Effector memory CD8-positive, alpha-beta T cell (primary cell): ENCODE results near the gene FRRS1.

ENCODE experiments used
- ATAC-seq: fragments of 150-1000 bp; cut with Tn5 transposase; replicated peaks from 2 replicates; pipeline ENCODE4 v1.10.0; 2021; ENCODE audit warnings: mild to moderate bottlenecking, moderate library complexity
- DNase-seq, 3 experiments: peaks; one replicate each; pipeline ENCODE4 v3.0.0; 2021
- H3K27ac Mint-ChIP-seq, 2 donors: one replicate each; pipeline ENCODE4 v1.8.0; 2022; ENCODE audit warnings: mild to moderate bottlenecking in 2 of 2, mixed read lengths in 2 of 2, moderate library complexity in 2 of 2
- H3K27me3 Mint-ChIP-seq, 2 donors: one replicate each; pipeline ENCODE4 v1.8.0; 2022; ENCODE audit warnings: mixed read lengths in 2 of 2
- H3K36me3 Mint-ChIP-seq: one replicate; pipeline ENCODE4 v1.8.0; 2022; ENCODE audit warnings: mild to moderate bottlenecking, moderate library complexity, mixed read lengths; ENCODE audit not compliant: insufficient read depth
- H3K4me1 Mint-ChIP-seq, 2 donors: one replicate each; pipeline ENCODE4 v1.8.0; 2022; ENCODE audit warnings: low read depth in 2 of 2, mixed read lengths in 2 of 2
- H3K4me3 Mint-ChIP-seq, 2 donors: one replicate each; pipeline ENCODE4 v1.8.0; 2022; ENCODE audit warnings: mild to moderate bottlenecking in 2 of 2, mixed read lengths in 2 of 2, moderate library complexity in 2 of 2
- H3K9me3 Mint-ChIP-seq, 2 donors: one replicate each; pipeline ENCODE4 v1.8.0; 2022; ENCODE audit warnings: mixed read lengths in 2 of 2

FRRS1 gene

DNA sequence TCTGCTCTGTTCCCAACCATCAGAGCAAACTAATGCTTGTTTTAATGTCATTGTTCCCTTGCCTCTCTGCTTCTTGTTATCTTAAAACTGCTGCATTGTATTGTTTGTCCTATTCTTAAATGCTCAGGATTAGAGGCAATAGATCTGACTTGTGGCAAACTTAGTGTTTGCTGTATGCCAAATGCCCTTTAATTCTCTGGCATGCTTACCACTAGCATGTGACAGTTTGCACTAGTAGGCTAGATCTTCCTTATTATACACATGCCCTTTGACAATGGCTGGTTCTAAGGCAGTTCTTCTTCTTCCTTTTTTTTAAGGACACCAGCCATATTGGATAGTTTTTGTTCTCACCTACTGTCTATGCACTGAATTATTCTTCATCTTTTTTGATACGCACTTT lies 90.4 kb downstream of the FRRS1 start:
- DNase-seq: no peak
- Mint-ChIP-seq H3K9me3 (no peaks in the 10 kb centered on the region), H3K36me3 (no peaks in the 10 kb centered on the region), H3K4me1 (no peaks in the 10 kb centered on the region), H3K27ac (no peak overlapping the region), H3K27me3 (peaks cover 21 to 38% of the 10 kb centered on the region in 2 donors), H3K4me3 (no peak overlapping the region)
- ATAC-seq: no peak

DNA sequence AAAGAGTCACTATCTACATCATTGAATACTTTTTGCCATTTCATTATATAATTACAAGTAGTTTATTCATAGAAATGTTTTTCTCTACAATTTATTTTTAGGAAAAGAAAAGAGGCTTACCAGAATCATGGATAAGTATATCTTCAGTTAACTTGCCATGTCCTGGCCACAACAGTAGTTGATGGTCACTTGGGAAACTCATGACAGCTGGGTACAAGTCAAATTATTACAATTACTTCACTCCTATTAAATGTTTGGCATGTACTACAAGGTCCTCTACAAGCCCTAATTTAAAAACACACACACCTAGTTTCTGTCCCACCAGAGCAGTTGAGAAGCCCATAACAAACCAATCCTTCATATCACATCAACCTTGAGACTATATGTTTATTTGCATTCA lies 91.1 kb downstream of the FRRS1 start:
- no peak for ATAC-seq
- Mint-ChIP-seq H3K36me3 (no peaks in the 10 kb centered on the region), H3K4me3 (no peak overlapping the region), H3K27me3 (peaks cover 21 to 38% of the 10 kb centered on the region in 2 donors), H3K27ac (no peak overlapping the region), H3K4me1 (no peaks in the 10 kb centered on the region), H3K9me3 (no peaks in the 10 kb centered on the region)
- DNase-seq: no peak

- Mint-ChIP-seq H3K4me1 (no peaks in the 10 kb centered on the region), H3K36me3 (no peaks in the 10 kb centered on the region), H3K4me3 (no peak overlapping the region), H3K9me3 (no peaks in the 10 kb centered on the region), H3K27me3 (peaks cover 25 to 38% of the 10 kb centered on the region in 2 donors), H3K27ac (no peak overlapping the region)
- DNase-seq (no peak), ATAC-seq (no peak)
Observed at GRCh38 chr1:99674115-99675064, 92.0 kb downstream of the FRRS1 start.

DNA sequence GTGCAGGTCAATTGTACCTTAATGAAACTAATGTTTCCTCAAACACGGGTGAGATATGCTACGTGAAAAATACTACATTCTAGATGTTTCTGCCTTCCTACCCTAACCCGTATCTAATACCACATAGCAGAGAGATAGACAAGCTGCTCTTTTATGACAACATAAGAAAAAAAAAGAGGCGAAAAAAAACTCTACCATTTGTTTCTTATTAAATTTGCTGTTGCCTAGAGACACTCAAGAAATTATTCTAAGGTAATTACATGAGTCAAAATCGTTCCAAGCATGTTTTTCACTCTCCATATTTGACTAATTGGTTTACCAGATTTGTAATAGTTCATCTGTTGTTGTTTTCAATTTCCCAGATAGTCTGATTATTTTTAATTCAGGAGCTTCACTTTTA lies 93.1 kb downstream of the FRRS1 start:
- Mint-ChIP-seq H3K36me3 (no peaks in the 10 kb centered on the region), H3K9me3 (no peaks in the 10 kb centered on the region), H3K27me3 (peaks cover 27 to 42% of the 10 kb centered on the region in 2 donors), H3K4me3 (no peak overlapping the region), H3K27ac (no peak overlapping the region), H3K4me1 (no peaks in the 10 kb centered on the region)
- DNase-seq (no peak), ATAC-seq (no peak)

- Mint-ChIP-seq H3K4me3 (no peak overlapping the region), H3K36me3 (no peaks in the 10 kb centered on the region), H3K9me3 (no peaks in the 10 kb centered on the region), H3K27me3 (peaks cover 27 to 44% of the 10 kb centered on the region in 2 donors), H3K4me1 (no peaks in the 10 kb centered on the region), H3K27ac (no peak overlapping the region)
- ATAC-seq: no peak
- no peak for DNase-seq
Observed at GRCh38 chr1:99672530-99673213, 93.8 kb downstream of the FRRS1 start.

DNA sequence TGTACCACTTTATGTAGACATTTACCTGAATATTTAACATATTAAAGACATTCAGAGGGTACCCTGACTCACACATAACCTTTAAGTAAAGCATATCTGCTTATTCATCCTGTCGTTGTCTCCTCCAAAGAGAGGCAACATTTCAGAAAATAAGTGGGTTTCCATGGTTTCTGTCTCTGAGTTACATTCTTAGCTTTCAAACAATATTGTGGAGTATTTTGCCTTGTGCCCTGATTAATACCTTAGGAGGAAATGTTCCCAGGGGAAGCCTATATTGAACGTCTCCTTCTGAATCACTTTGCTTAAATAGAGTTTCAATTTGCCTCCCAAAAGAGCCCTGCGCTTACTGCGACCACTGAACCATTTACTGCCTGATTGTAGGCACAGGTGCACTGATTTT lies 94.4 kb downstream of the FRRS1 start:
- Mint-ChIP-seq H3K4me1 (no peaks in the 10 kb centered on the region), H3K9me3 (no peaks in the 10 kb centered on the region), H3K27me3 (peaks cover 34 to 43% of the 10 kb centered on the region in 2 donors), H3K4me3 (no peak overlapping the region), H3K27ac (no peak overlapping the region), H3K36me3 (no peaks in the 10 kb centered on the region)
- ATAC-seq: no peak
- DNase-seq: no peak

GRCh38 chr1:99670583-99670982 lies 95.9 kb downstream of the FRRS1 start:
- DNase-seq (no peak), ATAC-seq (no peak)
- H3K4me3 Mint-ChIP-seq: no peak overlapping the region
- H3K9me3 Mint-ChIP-seq: no peaks in the 10 kb centered on the region
- peaks cover 39 to 44% of the 10 kb centered on the region in 2 donors for H3K27me3 Mint-ChIP-seq
- H3K4me1 Mint-ChIP-seq: no peaks in the 10 kb centered on the region
- no peak overlapping the region for H3K27ac Mint-ChIP-seq
- H3K36me3 Mint-ChIP-seq: no peaks in the 10 kb centered on the region

GRCh38 chr1:99669821-99670220 lies 96.6 kb downstream of the FRRS1 start:
- H3K9me3 Mint-ChIP-seq: no peaks in the 10 kb centered on the region
- ATAC-seq (no peak), DNase-seq (no peak)
- no peak overlapping the region for H3K4me3 Mint-ChIP-seq
- H3K36me3 Mint-ChIP-seq: no peaks in the 10 kb centered on the region
- H3K27ac Mint-ChIP-seq: no peak overlapping the region
- peaks cover 40 to 41% of the 10 kb centered on the region in 2 donors for H3K27me3 Mint-ChIP-seq
- H3K4me1 Mint-ChIP-seq: no peaks in the 10 kb centered on the region

DNA sequence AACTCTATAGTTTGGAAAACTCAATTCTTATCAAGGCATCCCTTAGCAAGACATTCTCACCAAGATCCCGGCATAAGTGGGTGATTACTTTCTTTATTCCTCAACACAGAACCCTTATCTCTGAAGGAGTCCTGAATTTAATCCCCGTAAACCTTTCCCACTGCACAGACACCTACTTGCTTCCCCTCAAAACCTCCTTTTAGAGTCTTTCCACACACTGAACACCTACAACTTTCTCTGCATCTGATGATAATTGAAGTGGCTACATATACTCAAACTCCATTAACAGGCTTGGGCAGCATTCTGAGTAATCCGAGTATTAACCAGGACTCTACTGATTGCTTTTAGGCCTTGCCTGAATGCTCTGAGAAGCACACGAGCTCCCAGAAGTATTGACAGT lies 97.1 kb downstream of the FRRS1 start:
- Mint-ChIP-seq H3K27me3 (peaks cover 36 to 40% of the 10 kb centered on the region in 2 donors), H3K9me3 (no peaks in the 10 kb centered on the region), H3K27ac (no peak overlapping the region), H3K4me1 (no peaks in the 10 kb centered on the region), H3K36me3 (no peaks in the 10 kb centered on the region), H3K4me3 (no peak overlapping the region)
- no peak for ATAC-seq
- DNase-seq: no peak

- Mint-ChIP-seq H3K36me3 (no peaks in the 10 kb centered on the region), H3K27ac (no peak overlapping the region), H3K27me3 (peaks cover 13 to 24% of the 10 kb centered on the region in 2 donors), H3K4me1 (no peaks in the 10 kb centered on the region), H3K9me3 (no peaks in the 10 kb centered on the region), H3K4me3 (no peak overlapping the region)
- DNase-seq (no peak), ATAC-seq (no peak)
Observed at GRCh38 chr1:99665212-99665611, 101.2 kb downstream of the FRRS1 start.

DNA sequence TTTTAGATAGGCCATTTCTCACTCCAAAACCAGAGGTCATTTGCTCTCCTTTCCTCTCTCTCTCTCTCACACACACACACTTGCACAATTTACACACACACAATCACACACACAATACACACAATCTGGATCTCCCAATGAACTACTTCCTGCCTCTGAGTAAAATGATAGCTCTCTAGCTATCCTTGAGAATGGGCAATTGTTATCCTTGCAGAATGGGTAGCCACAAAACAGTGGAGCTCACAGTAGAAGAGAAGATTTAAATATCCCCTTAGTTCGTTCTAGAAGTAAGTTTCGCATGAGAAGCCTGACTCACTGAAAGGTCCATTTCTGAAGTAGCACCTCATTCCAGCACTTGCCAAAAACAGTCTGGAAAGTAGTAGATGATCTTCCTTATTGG lies 102.9 kb downstream of the FRRS1 start:
- H3K4me1 Mint-ChIP-seq: no peaks in the 10 kb centered on the region
- H3K9me3 Mint-ChIP-seq: no peaks in the 10 kb centered on the region
- no peak overlapping the region for H3K4me3 Mint-ChIP-seq
- DNase-seq: no peak
- no peaks in the 10 kb centered on the region for H3K36me3 Mint-ChIP-seq
- peaks cover 18 to 26% of the 10 kb centered on the region in 2 donors for H3K27me3 Mint-ChIP-seq
- H3K27ac Mint-ChIP-seq: no peak overlapping the region
- ATAC-seq: no peak

DNA sequence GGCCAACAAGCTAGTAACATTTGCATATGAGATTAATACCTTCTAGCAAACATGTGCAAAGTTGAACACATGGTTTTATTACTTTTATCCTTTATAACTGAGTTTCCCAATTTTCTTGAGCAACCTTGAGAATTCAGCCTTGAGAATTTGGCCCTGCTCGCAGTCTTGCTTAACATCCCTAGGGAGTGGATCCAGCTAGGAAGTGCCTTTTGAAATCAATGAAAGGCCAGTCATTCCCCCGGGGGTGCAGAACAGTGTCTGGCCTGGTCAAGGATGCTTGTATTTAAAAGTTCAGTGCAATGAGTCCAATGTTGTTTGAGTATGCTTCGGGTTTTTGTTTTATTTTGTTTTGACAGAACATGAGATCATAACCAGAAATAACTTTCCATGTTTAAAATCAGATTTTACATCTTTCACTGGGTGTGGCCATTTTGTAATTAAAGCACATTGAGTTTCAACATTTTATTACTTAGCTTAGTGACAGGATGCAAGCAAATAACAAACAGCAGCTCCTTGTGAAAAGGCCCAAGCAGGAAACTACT lies 103.8 kb downstream of the FRRS1 start:
- no peak for DNase-seq
- no peaks in the 10 kb centered on the region for H3K9me3 Mint-ChIP-seq

GRCh38 chr1:99661780-99662179 lies 104.7 kb downstream of the FRRS1 start:
- Mint-ChIP-seq H3K4me3 (no peak overlapping the region), H3K27ac (no peak overlapping the region), H3K27me3 (peaks cover 8 to 16% of the 10 kb centered on the region in 2 donors), H3K9me3 (no peaks in the 10 kb centered on the region), H3K4me1 (no peaks in the 10 kb centered on the region), H3K36me3 (no peaks in the 10 kb centered on the region)
- DNase-seq (no peak), ATAC-seq (no peak)

More for the DNA sequence above, 103.8 kb downstream of the FRRS1 start:
- no peak for ATAC-seq
- no peak overlapping the region for H3K27ac Mint-ChIP-seq
- peaks cover 14 to 24% of the 10 kb centered on the region in 2 donors for H3K27me3 Mint-ChIP-seq
- H3K36me3 Mint-ChIP-seq: no peaks in the 10 kb centered on the region
- no peak overlapping the region for H3K4me3 Mint-ChIP-seq
- H3K4me1 Mint-ChIP-seq: no peaks in the 10 kb centered on the region

- Mint-ChIP-seq H3K4me3 (no peak overlapping the region), H3K9me3 (no peaks in the 10 kb centered on the region), H3K27me3 (peaks cover 8 to 13% of the 10 kb centered on the region in 2 donors), H3K27ac (no peak overlapping the region), H3K4me1 (no peaks in the 10 kb centered on the region), H3K36me3 (no peaks in the 10 kb centered on the region)
- no peak for ATAC-seq
- DNase-seq: no peak
Observed at GRCh38 chr1:99660496-99660895, 105.9 kb downstream of the FRRS1 start.
